Esophagus squamous epithelium (tissue), 4 donors: Measurements from ENCODE around the gene ARFGEF3.

Experiments
- CTCF ChIP-seq, 6 experiments: fragments of 450-650 bp in 4 of 6; fragments of 200-600 bp in 2 of 6; sonication (generic) in 2 of 6; IDR thresholded peaks; one replicate each; pipeline ENCODE4 v1.5.1; 2016 to 2019; ENCODE audit warnings: antibody characterized with exemption in 6 of 6, mild to moderate bottlenecking in 4 of 6, moderate library complexity in 4 of 6
- POLR2A ChIP-seq, 4 donors: fragments of 450-650 bp; IDR thresholded peaks; one replicate each; pipeline ENCODE4 v1.6.1; 2017; ENCODE audit warnings: antibody characterized with exemption in 4 of 4, mild to moderate bottlenecking in 4 of 4, moderate library complexity in 3 of 4

GRCh38 chr6:138307352-138307751, 145.6 kb downstream of the ARFGEF3 start:
- no peak for TF ChIP-seq CTCF (IDR thresholded peaks at IDR 0.05)
- no peak for TF ChIP-seq POLR2A (IDR thresholded peaks at IDR 0.05)
